IMR-90 (cell line): Measurements from ENCODE around the gene DNAJC13. TPM values are rescaled to one million over a fixed set of nuclear protein-coding genes. Genes with fewer than 3 reads are reported as not detected.

Experiments used
- ATAC-seq: fragments of 200-7000 bp; cut with Tn5 transposase; 2 replicates; pipeline ENCODE4 v1.9.1; 2020; ENCODE audit warnings: low read depth, mild to moderate bottlenecking, moderate library complexity
- BruUV-seq: library from RNA; stranded (reverse); fragments of 400-500 nt; replicated peaks from 2 replicates; lab custom pipeline; 2021; lab: Mats Ljungman, UMichigan
- CTCF ChIA-PET: fragments of 300-600 bp; formaldehyde crosslinking; extraction: SDS; loops from one replicate; lab custom pipeline; 2021; ENCODE audit warnings: antibody characterized with exemption; lab: Yijun Ruan, JAX
- POLR2A ChIA-PET: fragments of 300-600 bp; sonication (Branson Sonifier 250); formaldehyde crosslinking; loops from one replicate; lab custom pipeline; 2022; ENCODE audit warnings: antibody characterized with exemption; ENCODE audit not compliant: unreplicated experiment; lab: Charles Lee
- DNase-seq: peaks from one replicate; pipeline ENCODE4 v3.0.0; 2013
- H2AFZ ChIP-seq: replicated peaks from 2 replicates; pipeline ENCODE3; 2013; ENCODE audit warnings: low read length, mild to moderate bottlenecking; ENCODE audit not compliant: poor library complexity
- H2AK5ac ChIP-seq: 2 replicates; pipeline ENCODE4 v1.6.1; 2013; ENCODE audit warnings: low read depth, low read length, inconsistent platforms
- H2AK9ac ChIP-seq: replicated peaks from 2 replicates; pipeline ENCODE3; 2013; ENCODE audit warnings: mild to moderate bottlenecking, low read depth, low read length, moderate library complexity; ENCODE audit not compliant: poor library complexity
- H2BK120ac ChIP-seq: 2 replicates; pipeline ENCODE4 v1.6.1; 2013; ENCODE audit warnings: low read depth, low read length, inconsistent platforms
- H2BK15ac ChIP-seq: 3 replicates; pipeline ENCODE4 v1.6.1; 2013; ENCODE audit warnings: low read depth, low read length, inconsistent platforms
- H2BK20ac ChIP-seq: 2 replicates; pipeline ENCODE4 v1.6.1; 2013; ENCODE audit warnings: low read depth, mild to moderate bottlenecking, inconsistent platforms, low read length, moderate library complexity
- H2BK5ac ChIP-seq: 2 replicates; pipeline ENCODE4 v1.6.1; 2013; ENCODE audit warnings: mild to moderate bottlenecking, low read depth, low read length, inconsistent platforms; ENCODE audit not compliant: poor library complexity, severe bottlenecking
- H3K14ac ChIP-seq: replicated peaks from 2 replicates; pipeline ENCODE4 v1.6.1; 2013; ENCODE audit warnings: low read depth, low read length, inconsistent platforms
- H3K18ac ChIP-seq: 2 replicates; pipeline ENCODE4 v1.6.1; 2013; ENCODE audit warnings: low read depth, low read length, control low read depth
- H3K23ac ChIP-seq: 2 replicates; pipeline ENCODE4 v1.6.1; 2013; ENCODE audit warnings: low read depth, low read length, inconsistent platforms
- H3K27ac ChIP-seq: 2 replicates; pipeline ENCODE4 v1.5.1; 2013; ENCODE audit warnings: mild to moderate bottlenecking, control low read depth, low read length; ENCODE audit not compliant: insufficient read depth
- H3K27me3 ChIP-seq: 2 replicates; pipeline ENCODE4 v1.6.1; 2013; ENCODE audit warnings: low read length; ENCODE audit not compliant: control insufficient read depth, insufficient read depth
- H3K36me3 ChIP-seq: 2 replicates; pipeline ENCODE4 v1.6.1; 2013; ENCODE audit warnings: low read length, mixed read lengths; ENCODE audit not compliant: control insufficient read depth, insufficient read depth
- H3K4ac ChIP-seq: 2 replicates; pipeline ENCODE4 v1.6.1; 2013; ENCODE audit warnings: low read depth, low read length, inconsistent platforms
- H3K4me1 ChIP-seq: 2 replicates; pipeline ENCODE4 v1.6.1; 2013; ENCODE audit warnings: low read length, mixed read lengths; ENCODE audit not compliant: control insufficient read depth, insufficient read depth
- H3K4me2 ChIP-seq: 2 replicates; pipeline ENCODE4 v1.6.1; 2013; ENCODE audit warnings: low read depth, mild to moderate bottlenecking, control low read depth, low read length, moderate library complexity
- H3K4me3 ChIP-seq: 2 replicates; pipeline ENCODE4 v1.5.1; 2013; ENCODE audit warnings: low read depth, mild to moderate bottlenecking, control low read depth, low read length, moderate library complexity; ENCODE audit not compliant: insufficient read depth
- H3K56ac ChIP-seq: 2 replicates; pipeline ENCODE4 v1.6.1; 2013; ENCODE audit warnings: low read length, inconsistent platforms; ENCODE audit not compliant: insufficient read depth; ENCODE audit errors: extremely low read depth
- H3K79me1 ChIP-seq, 2 experiments: 2 replicates each; pipeline ENCODE4 v1.6.1; 2013; ENCODE audit warnings: low read length in 2 of 2, inconsistent platforms in 1 of 2, low read depth in 1 of 2
- H3K9ac ChIP-seq: 2 replicates; pipeline ENCODE4 v1.6.1; 2013; ENCODE audit warnings: low read depth, low read length, control low read depth
- H3K9me1 ChIP-seq: 2 replicates; pipeline ENCODE4 v1.6.1; 2013; ENCODE audit warnings: low read length, inconsistent platforms; ENCODE audit not compliant: insufficient read depth
- H3K9me3 ChIP-seq: 2 replicates; pipeline ENCODE4 v1.6.1; 2013; ENCODE audit warnings: low read length; ENCODE audit not compliant: control insufficient read depth, insufficient read depth
- H4K20me1 ChIP-seq: 2 replicates; pipeline ENCODE4 v1.6.1; 2013; ENCODE audit warnings: low read length, inconsistent platforms; ENCODE audit not compliant: insufficient read depth
- H4K5ac ChIP-seq: 2 replicates; pipeline ENCODE4 v1.6.1; 2013; ENCODE audit warnings: mild to moderate bottlenecking, low read depth, low read length, control low read depth
- H4K8ac ChIP-seq, 2 experiments: 2 replicates each; pipeline ENCODE4 v1.6.1; 2013; ENCODE audit warnings: low read depth in 2 of 2, low read length in 2 of 2, control low read depth in 1 of 2, inconsistent platforms in 1 of 2
- H4K91ac ChIP-seq: 2 replicates; pipeline ENCODE4 v1.6.1; 2013; ENCODE audit warnings: low read depth, low read length, inconsistent platforms; ENCODE audit not compliant: insufficient read depth
- BHLHE40 ChIP-seq: fragments of 150-350 bp; IDR thresholded peaks from 2 replicates; pipeline ENCODE4 v1.6.1; 2016; ENCODE audit warnings: mild to moderate bottlenecking, low read depth, low read length
- CEBPB ChIP-seq: IDR thresholded peaks from 2 replicates; pipeline ENCODE4 v1.6.1; 2012; ENCODE audit warnings: low read depth, low read length, improper control_type of control experiment
- CHD1 ChIP-seq: IDR thresholded peaks from 2 replicates; pipeline ENCODE4 v1.6.1; 2012; ENCODE audit warnings: low read depth, low read length, improper control_type of control experiment
- CTCF ChIP-seq: conservative IDR thresholded peaks from 2 replicates; pipeline ENCODE4 v1.5.1; 2012; ENCODE audit warnings: mild to moderate bottlenecking, low read depth, low read length, improper control_type of control experiment
- FOS ChIP-seq: fragments of 150-350 bp; IDR thresholded peaks from 2 replicates; pipeline ENCODE4 v1.6.1; 2016; ENCODE audit warnings: low read depth, low read length
- MAFK ChIP-seq: IDR thresholded peaks from 2 replicates; pipeline ENCODE4 v1.6.1; 2012; ENCODE audit warnings: low read depth, low read length, improper control_type of control experiment
- MAZ ChIP-seq: IDR thresholded peaks from 2 replicates; pipeline ENCODE4 v1.6.1; 2012; ENCODE audit warnings: low read depth, mild to moderate bottlenecking, low read length, improper control_type of control experiment, moderate library complexity, borderline replicate concordance
- MXI1 ChIP-seq: IDR thresholded peaks from 2 replicates; pipeline ENCODE4 v1.6.1; 2012; ENCODE audit warnings: low read depth, mild to moderate bottlenecking, low read length, moderate library complexity, borderline replicate concordance
- NFE2L2 ChIP-seq: fragments of 150-350 bp; IDR thresholded peaks from 2 replicates; pipeline ENCODE4 v1.6.1; 2016; ENCODE audit warnings: low read depth, mild to moderate bottlenecking, low read length
- POLR2A ChIP-seq: IDR thresholded peaks from 2 replicates; pipeline ENCODE4 v1.6.1; 2012; ENCODE audit warnings: mild to moderate bottlenecking, low read depth, low read length
- RAD21 ChIP-seq: IDR thresholded peaks from 2 replicates; pipeline ENCODE4 v1.6.1; 2012; ENCODE audit warnings: low read length, improper control_type of control experiment
- RCOR1 ChIP-seq: IDR thresholded peaks from 2 replicates; pipeline ENCODE4 v1.6.1; 2012; ENCODE audit warnings: mild to moderate bottlenecking, low read length, improper control_type of control experiment; ENCODE audit not compliant: insufficient replicate concordance
- RFX5 ChIP-seq: IDR thresholded peaks from 2 replicates; pipeline ENCODE4 v1.8.0; 2012; ENCODE audit warnings: low read depth, mild to moderate bottlenecking, low read length, moderate library complexity
- SMC3 ChIP-seq: fragments of 150-350 bp; IDR thresholded peaks from 2 replicates; pipeline ENCODE4 v1.6.1; 2016; ENCODE audit warnings: low read depth, mild to moderate bottlenecking, antibody characterized with exemption, low read length, moderate library complexity
- USF2 ChIP-seq: fragments of 150-350 bp; IDR thresholded peaks from 2 replicates; pipeline ENCODE4 v1.6.1; 2017; ENCODE audit warnings: mild to moderate bottlenecking, antibody characterized with exemption, low read length, low read depth
- WGBS, 2 experiments: methylation state at CpG; one replicate each; pipeline versions ENCODE4 v1.1.5 to v1.1.7; 2013; ENCODE audit warnings: missing lambda C conversion rate in 2 of 2; ENCODE audit not compliant: insufficient read length in 1 of 2; ENCODE audit errors: extremely low coverage in 2 of 2; 5-methylcytosine and 5-hydroxymethylcytosine counted together
- dilution Hi-C: fragments of 300-500 bp; cut with HindIII; formaldehyde crosslinking; loops from one replicate; pipeline ENCODE4 v1.14.3; 2018; ENCODE audit warnings: low sequenced_read_pairs; ENCODE audit not compliant: unreplicated experiment
- in situ Hi-C: fragments of 300-500 bp; cut with MboI; formaldehyde crosslinking; loops from 3 replicates; pipeline ENCODE4 v1.14.3; 2019; ENCODE audit warnings: low sequenced_read_pairs, inconsistent platforms, mixed read lengths
- intact Hi-C: fragments of 100-400 bp; cut with micrococcal nuclease; formaldehyde crosslinking; loops from 2 replicates; pipeline ENCODE4 v1.10.0; 2022
- polyA plus RNA-seq, 3 experiments: library from polyadenylated mRNA; depleted of rRNA; stranded (reverse); fragments of >200 nt; gene quantifications; 2 replicates each; pipeline ENCODE4 v1.2.3, GENCODE V29; 2012; ENCODE audit warnings: low replicate concordance in 1 of 3
- total RNA-seq: library from RNA; depleted of rRNA; stranded (reverse); fragments of >200 nt; gene quantifications from 2 replicates; pipeline ENCODE4 v1.2.3, GENCODE V29; 2012
- TF ChIP-seq, protein P1 (sequence below): fragments of 150-350 bp; IDR thresholded peaks from 2 replicates; pipeline ENCODE4 v1.6.1; 2016; ENCODE audit warnings: low read depth, mild to moderate bottlenecking, low read length, moderate library complexity, borderline replicate concordance

Gene DNAJC13
- total and polyA plus RNA-seq, 2 of the 4 experiments (the other 2 are of a cell fraction): 16.4 to 48.6 TPM

- Histone ChIP-seq H3K79me1 (no peaks in the 10 kb centered on the region), H2BK20ac (no peak overlapping the region), H4K91ac (no peak overlapping the region), H2AK9ac (no peak overlapping the region), H3K4me3 (no peak overlapping the region), H4K5ac (no peak overlapping the region), H3K23ac (no peak overlapping the region), H3K36me3 (0 out of 2 replicates have a peak, but pooled peaks cover 2% of the 10 kb centered on the region), H3K4me2 (no peak overlapping the region), H3K9ac (no peak overlapping the region), H2BK5ac (no peak overlapping the region), H3K14ac (no peak overlapping the region), H3K27me3 (no peaks in the 10 kb centered on the region), H3K9me3 (no peaks in the 10 kb centered on the region), H3K4me1 (no peaks in the 10 kb centered on the region; the same call in 1 of the 2 replicates), H3K27ac (no peak overlapping the region), H2BK15ac (no peak overlapping the region), H2BK120ac (no peak overlapping the region), H4K8ac (no peak overlapping the region), H3K4ac (no peak overlapping the region), H3K9me1 (no peaks in the 10 kb centered on the region), H3K18ac (no peak overlapping the region), H3K56ac (no peak overlapping the region), H2AK5ac (no peak overlapping the region), H4K20me1 (no peaks in the 10 kb centered on the region), H2AFZ (no peak overlapping the region)
- intact Hi-C loops (no loop called here), dilution Hi-C loops (no loop called here), in situ Hi-C loops (no loop called here)
- no CpG with 5 or more reads among the region's 2 CpGs for WGBS, 2 experiments
- ChIA-PET CTCF (no interaction called here), POLR2A (no interaction called here)
- BruUV-seq: no TSS peak
- ATAC-seq (no peak), DNase-seq (no peak)
- TF ChIP-seq USF2: no peak
- TF ChIP-seq, protein P1, sequence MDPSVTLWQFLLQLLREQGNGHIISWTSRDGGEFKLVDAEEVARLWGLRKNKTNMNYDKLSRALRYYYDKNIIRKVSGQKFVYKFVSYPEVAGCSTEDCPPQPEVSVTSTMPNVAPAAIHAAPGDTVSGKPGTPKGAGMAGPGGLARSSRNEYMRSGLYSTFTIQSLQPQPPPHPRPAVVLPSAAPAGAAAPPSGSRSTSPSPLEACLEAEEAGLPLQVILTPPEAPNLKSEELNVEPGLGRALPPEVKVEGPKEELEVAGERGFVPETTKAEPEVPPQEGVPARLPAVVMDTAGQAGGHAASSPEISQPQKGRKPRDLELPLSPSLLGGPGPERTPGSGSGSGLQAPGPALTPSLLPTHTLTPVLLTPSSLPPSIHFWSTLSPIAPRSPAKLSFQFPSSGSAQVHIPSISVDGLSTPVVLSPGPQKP: no peak
- TF ChIP-seq MAFK: no peak
- TF ChIP-seq CHD1: no peak
- TF ChIP-seq FOS: no peak
- no peak for TF ChIP-seq SMC3
- TF ChIP-seq BHLHE40: no peak
- TF ChIP-seq POLR2A: no peak
- no peak for TF ChIP-seq RFX5
- TF ChIP-seq CEBPB: no peak
- TF ChIP-seq CTCF: no peak
- TF ChIP-seq MAZ: no peak
- TF ChIP-seq NFE2L2: no peak
- TF ChIP-seq RAD21: no peak
- no peak for TF ChIP-seq MXI1
- no peak for TF ChIP-seq RCOR1
Measured at GRCh38 chr3:132568422-132568821, 151.1 kb downstream of the DNAJC13 start.
